Suprapubic skin (tissue), 4 donors: ENCODE measurements around the gene MYO1A. TPM values are rescaled to one million over a fixed set of nuclear protein-coding genes. Genes with fewer than 3 reads are reported as not detected.

Experiments used
- DNase-seq, 2 donors: peaks; one replicate each; pipeline ENCODE4 v3.0.0-alpha.2; 2019; ENCODE audit warnings: low spot score in 2 of 2
- H3K27ac ChIP-seq: fragments of 200-600 bp; sonication (generic); one replicate; pipeline ENCODE4 v1.5.1; 2019
- H3K27me3 ChIP-seq: fragments of 200-600 bp; sonication (generic); one replicate; pipeline ENCODE4 v1.5.1; 2019
- H3K36me3 ChIP-seq: fragments of 200-600 bp; sonication (generic); one replicate; pipeline ENCODE4 v1.5.1; 2019
- H3K4me1 ChIP-seq: fragments of 200-600 bp; sonication (generic); one replicate; pipeline ENCODE4 v1.5.1; 2019
- H3K4me3 ChIP-seq: fragments of 200-600 bp; sonication (generic); one replicate; pipeline ENCODE4 v1.5.1; 2019; ENCODE audit warnings: mild to moderate bottlenecking
- H3K9me3 ChIP-seq: fragments of 200-600 bp; sonication (generic); one replicate; pipeline ENCODE4 v1.5.1; 2019
- CTCF ChIP-seq, 2 donors: fragments of 200-600 bp in 1 of 2; fragments of 450-650 bp in 1 of 2; sonication (generic) in 1 of 2; IDR thresholded peaks; one replicate each; pipeline ENCODE4 v1.5.1; 2016 to 2019; ENCODE audit warnings: antibody characterized with exemption in 2 of 2, mild to moderate bottlenecking in 1 of 2, moderate library complexity in 1 of 2
- EP300 ChIP-seq: sonication (generic); formaldehyde crosslinking; IDR thresholded peaks from one replicate; pipeline ENCODE4 v1.6.1; 2017; ENCODE audit warnings: antibody characterized with exemption
- POLR2A ChIP-seq, 2 donors: fragments of 450-650 bp; IDR thresholded peaks; one replicate each; pipeline ENCODE4 v1.6.1; 2017; ENCODE audit warnings: antibody characterized with exemption in 2 of 2, mild to moderate bottlenecking in 2 of 2, moderate library complexity in 2 of 2
- POLR2AphosphoS5 ChIP-seq, 3 donors: sonication (generic); formaldehyde crosslinking; IDR thresholded peaks; one replicate each; pipeline ENCODE4 v1.6.1; 2017; ENCODE audit warnings: antibody characterized with exemption in 3 of 3
- WGBS: methylation state at CpG from one replicate; pipeline ENCODE4 v1.1.5; 2018; 5-methylcytosine and 5-hydroxymethylcytosine counted together
- total RNA-seq, 4 donors: library from RNA; depleted of rRNA; stranded (reverse); fragments of >200 nt; gene quantifications; one replicate each; pipeline ENCODE4 v1.1.0, GENCODE V29; 2016

The MYO1A gene
- total RNA-seq, 4 donors from 2014 or later: 0.16 to 2.3 (median 0.58) TPM

DNA sequence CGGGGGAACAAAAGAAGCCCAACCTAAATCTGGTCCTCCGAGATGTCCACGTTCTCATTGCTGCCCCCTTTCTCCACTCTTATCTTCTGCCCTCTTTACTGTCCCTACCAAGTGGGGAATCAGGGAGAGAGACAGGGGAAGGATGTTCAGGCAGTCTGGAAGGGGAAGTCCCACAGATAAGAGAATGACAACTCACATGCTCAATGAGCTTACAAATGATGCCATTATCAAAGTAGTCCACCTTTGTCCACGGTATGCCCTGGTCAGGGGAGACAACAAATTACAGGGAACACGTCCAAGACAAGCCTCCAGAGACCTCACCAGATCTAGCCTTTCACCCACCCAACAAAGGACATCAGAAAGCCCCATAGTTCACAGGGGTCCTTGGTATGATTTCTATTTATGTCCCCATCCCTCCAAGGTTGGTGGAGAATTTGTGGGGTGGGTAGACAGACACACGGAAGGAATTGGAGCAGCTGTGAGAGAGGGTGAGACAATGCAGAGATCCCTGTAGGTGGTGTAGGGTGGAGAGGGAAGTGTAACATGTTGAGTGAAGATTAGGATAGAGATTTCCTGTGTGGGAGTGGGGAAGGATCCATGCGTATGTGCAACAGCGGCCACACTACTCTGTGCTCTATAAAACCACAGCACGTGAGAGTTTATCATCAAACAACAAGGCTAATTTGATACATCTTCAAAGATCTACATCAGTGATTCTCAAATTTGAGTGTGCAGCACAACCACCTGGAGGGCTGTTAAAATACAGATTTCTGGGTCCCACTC is 10.7 kb downstream of the MYO1A start:
- peaks cover 5% of the 10 kb centered on the region for H3K27me3 ChIP-seq

GRCh38 chr12:57037264-57037663 is 12.7 kb downstream of the MYO1A start:
- no peaks in the 10 kb centered on the region for H3K9me3 ChIP-seq
- H3K36me3 ChIP-seq: no peaks in the 10 kb centered on the region
- no peaks in the 10 kb centered on the region for H3K4me1 ChIP-seq
- TF ChIP-seq POLR2A (IDR thresholded peaks at IDR 0.05): no peak
- no peak for TF ChIP-seq CTCF (IDR thresholded peaks at IDR 0.05)
- TF ChIP-seq EP300: no peak
- no peak for TF ChIP-seq POLR2AphosphoS5 (IDR thresholded peaks at IDR 0.05)
- 74% methylated on average over 3 of the region's 3 CpGs for WGBS
- H3K4me3 ChIP-seq: no peak overlapping the region
- DNase-seq: no peak
- H3K27me3 ChIP-seq: no peaks in the 10 kb centered on the region
- H3K27ac ChIP-seq: no peak overlapping the region

More for the DNA sequence above, 10.7 kb downstream of the MYO1A start:
- TF ChIP-seq CTCF (IDR thresholded peaks at IDR 0.05): no peak
- no peak for TF ChIP-seq POLR2AphosphoS5 (IDR thresholded peaks at IDR 0.05)
- no peak for TF ChIP-seq POLR2A (IDR thresholded peaks at IDR 0.05)
- no peak for TF ChIP-seq EP300
- no peak overlapping the region for H3K27ac ChIP-seq
- whole genome bisulfite sequencing: 85% methylated on average over 9 of the region's 9 CpGs
- no peaks in the 10 kb centered on the region for H3K36me3 ChIP-seq
- H3K4me3 ChIP-seq: no peak overlapping the region
- no peak for DNase-seq
- no peaks in the 10 kb centered on the region for H3K4me1 ChIP-seq
- no peaks in the 10 kb centered on the region for H3K9me3 ChIP-seq

DNA sequence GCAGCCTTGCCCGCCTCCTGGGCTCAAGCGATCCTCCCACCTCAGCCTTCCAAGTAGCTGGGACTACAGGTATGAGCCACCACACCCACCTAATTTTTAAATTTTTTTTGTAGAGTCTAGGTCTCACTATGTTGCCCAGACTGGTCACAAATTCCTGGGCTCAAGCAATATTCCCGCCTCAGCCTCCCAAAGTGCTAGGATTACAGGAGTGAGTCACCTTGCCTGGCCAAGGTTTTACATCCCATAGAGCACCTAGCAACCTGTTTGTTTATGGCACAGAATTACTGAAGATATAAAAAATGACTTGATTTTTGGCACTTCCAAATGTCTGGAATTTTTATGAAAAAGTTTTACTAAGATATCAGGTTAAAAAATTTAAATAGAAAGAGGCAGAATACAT is 16.5 kb downstream of the MYO1A start:
- no peak for TF ChIP-seq POLR2A (IDR thresholded peaks at IDR 0.05)
- TF ChIP-seq EP300: no peak
- no peak for TF ChIP-seq CTCF (IDR thresholded peaks at IDR 0.05)
- no peak for TF ChIP-seq POLR2AphosphoS5 (IDR thresholded peaks at IDR 0.05)
- Histone ChIP-seq H3K4me1 (peaks cover 8% of the 10 kb centered on the region), H3K9me3 (no peaks in the 10 kb centered on the region), H3K4me3 (no peak overlapping the region), H3K27ac (no peak overlapping the region), H3K36me3 (no peaks in the 10 kb centered on the region), H3K27me3 (no peaks in the 10 kb centered on the region)
- DNase-seq: no peak
- WGBS: 60% methylated on average over 3 of the region's 3 CpGs

- no peak for DNase-seq
- WGBS: 81% methylated on average over 7 of the region's 7 CpGs
- Histone ChIP-seq H3K27ac (no peak overlapping the region), H3K9me3 (no peaks in the 10 kb centered on the region), H3K27me3 (no peaks in the 10 kb centered on the region), H3K4me3 (no peak overlapping the region), H3K36me3 (no peaks in the 10 kb centered on the region), H3K4me1 (peaks cover 8% of the 10 kb centered on the region)
- TF ChIP-seq EP300 (no peak), CTCF (IDR thresholded peaks at IDR 0.05) (no peak), POLR2A (IDR thresholded peaks at IDR 0.05) (no peak), POLR2AphosphoS5 (IDR thresholded peaks at IDR 0.05) (no peak)
Observed at GRCh38 chr12:57031789-57032188, 18.1 kb downstream of the MYO1A start.

DNA sequence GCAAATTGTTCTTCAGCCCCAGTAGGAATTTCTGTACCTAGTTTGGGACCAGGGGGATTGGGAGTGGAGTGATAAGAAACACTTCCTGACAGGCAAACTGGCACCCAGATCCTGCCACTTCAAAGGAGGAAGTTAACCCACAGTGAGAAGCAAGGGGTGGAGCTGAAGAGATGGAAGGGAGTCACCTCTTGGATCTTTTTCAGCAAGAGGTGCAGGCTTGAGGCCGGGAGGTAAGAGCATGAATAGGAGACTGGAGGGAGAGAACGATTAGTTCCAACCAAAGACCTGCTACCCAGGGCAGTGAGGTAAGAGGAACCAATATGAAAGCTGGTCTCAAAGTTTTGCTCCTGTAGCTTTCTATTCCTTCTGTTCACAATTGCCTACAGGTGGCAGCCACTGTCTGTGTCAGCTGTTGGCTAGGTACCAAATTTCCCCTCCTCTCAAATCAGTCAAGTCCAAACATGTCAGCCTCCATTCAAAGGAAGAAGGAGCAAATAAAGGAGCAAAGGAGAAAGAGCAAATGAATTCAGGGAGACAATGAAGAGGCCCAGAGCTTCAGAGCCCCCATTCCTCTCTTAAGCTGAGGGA is 18.7 kb downstream of the MYO1A start:
- no peaks in the 10 kb centered on the region for H3K36me3 ChIP-seq
- H3K9me3 ChIP-seq: no peaks in the 10 kb centered on the region
- H3K4me3 ChIP-seq: no peak overlapping the region
- no peak for DNase-seq
- H3K27me3 ChIP-seq: no peaks in the 10 kb centered on the region
- 15% methylated on average over 2 of the region's 2 CpGs for WGBS
- peaks cover 8% of the 10 kb centered on the region for H3K4me1 ChIP-seq
- TF ChIP-seq POLR2A (IDR thresholded peaks at IDR 0.05) (no peak), POLR2AphosphoS5 (IDR thresholded peaks at IDR 0.05) (no peak), EP300 (no peak), CTCF (IDR thresholded peaks at IDR 0.05) (no peak)
- no peak overlapping the region for H3K27ac ChIP-seq
